Esophagus squamous epithelium (tissue), 4 donors: Measurements from ENCODE around the gene EDDM13.

ENCODE experiments used
- CTCF ChIP-seq, 6 experiments: fragments of 450-650 bp in 4 of 6; fragments of 200-600 bp in 2 of 6; sonication (generic) in 2 of 6; IDR thresholded peaks; one replicate each; pipeline ENCODE4 v1.5.1; 2016 to 2019; ENCODE audit warnings: antibody characterized with exemption in 6 of 6, mild to moderate bottlenecking in 4 of 6, moderate library complexity in 4 of 6
- POLR2A ChIP-seq, 4 donors: fragments of 450-650 bp; IDR thresholded peaks; one replicate each; pipeline ENCODE4 v1.6.1; 2017; ENCODE audit warnings: antibody characterized with exemption in 4 of 4, mild to moderate bottlenecking in 4 of 4, moderate library complexity in 3 of 4

DNA sequence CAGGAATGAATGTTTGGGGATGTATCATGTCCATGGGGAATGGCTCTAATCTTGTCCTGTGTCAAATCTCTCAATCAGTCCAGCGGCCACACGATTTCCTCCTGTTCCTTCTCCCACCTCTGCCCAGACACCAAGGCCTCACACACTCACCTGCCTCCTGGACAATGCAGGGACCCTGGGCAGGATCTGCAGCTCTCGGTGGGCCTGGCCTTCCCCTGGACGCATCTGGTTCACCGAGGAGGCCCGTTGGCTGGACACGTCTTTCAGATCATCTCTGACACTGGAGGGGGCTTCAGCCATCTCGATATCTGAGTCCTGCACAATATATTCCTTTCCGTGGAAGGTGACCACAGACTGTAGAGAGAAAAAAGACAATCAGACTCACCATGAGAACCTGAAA lies 49.1 kb upstream of the EDDM13 start:
- TF ChIP-seq CTCF (IDR thresholded peaks at IDR 0.05) (no peak), POLR2A (IDR thresholded peaks at IDR 0.05) (no peak)
